HepG2 (cell line): ENCODE measurements around the gene COPZ1. TPM values are rescaled to one million over a fixed set of nuclear protein-coding genes. Genes with fewer than 3 reads are reported as not detected.

Source experiments
- ATAC-seq: fragments of 200-7000 bp; cut with Tn5 transposase; 3 replicates; pipeline ENCODE4 v1.9.1; 2020; ENCODE audit warnings: mild to moderate bottlenecking, moderate library complexity
- BruUV-seq: library from RNA; stranded (reverse); fragments of 400-500 nt; replicated peaks from 2 replicates; lab custom pipeline; 2021; lab: Mats Ljungman, UMichigan
- CTCF ChIA-PET: fragments of 300-600 bp; formaldehyde crosslinking; extraction: SDS; loops from one replicate; lab custom pipeline; 2021; ENCODE audit warnings: low total read pairs, inconsistent platforms, low intra/inter-chr PET ratio; lab: Yijun Ruan, JAX
- POLR2A ChIA-PET: fragments of 350-600 bp; sonication (Branson Sonifier 250); formaldehyde crosslinking; loops from one replicate; lab custom pipeline; 2020; ENCODE audit warnings: antibody characterized with exemption, inconsistent platforms; lab: Yijun Ruan, JAX
- DNase-seq: peaks from one replicate; pipeline ENCODE4 v3.0.0-alpha.2; 2015; ENCODE audit warnings: low spot score
- FAIRE-seq: peaks from 3 replicates; lab custom pipeline; 2011; peaks lifted over from hg19 to GRCh38; lab: Jason Lieb, UNC
- H2AFZ ChIP-seq: one replicate; pipeline ENCODE4 v1.6.1; 2011; ENCODE audit warnings: low read length, inconsistent platforms
- H3K27ac ChIP-seq: fragments of 300-600 bp; 3 replicates; pipeline ENCODE4 v1.8.0; 2011; ENCODE audit warnings: mixed run types, mild to moderate bottlenecking, mixed read lengths, low read length, inconsistent platforms; ENCODE audit not compliant: insufficient read depth; ENCODE audit errors: extremely low read length
- H3K27me3 ChIP-seq, 2 experiments: fragments of 200-600 bp in 1 of 2; 2 replicates in 1 of 2; 3 replicates in 1 of 2; pipeline versions ENCODE4 v1.6.0 to v1.8.0; 2011; ENCODE audit warnings: low read length in 2 of 2, mild to moderate bottlenecking in 2 of 2, moderate library complexity in 2 of 2, inconsistent platforms in 1 of 2; ENCODE audit not compliant: insufficient read depth in 2 of 2, control insufficient read depth in 1 of 2
- H3K36me3 ChIP-seq, 2 experiments: fragments of 200-600 bp in 1 of 2; replicated peaks in 1 of 2; 2 replicates in 1 of 2; 3 replicates in 1 of 2; pipeline versions ENCODE4 v1.5.1 to v1.8.0; 2011; ENCODE audit warnings: low read length in 2 of 2, inconsistent platforms in 1 of 2; ENCODE audit not compliant: insufficient read depth in 2 of 2, control insufficient read depth in 1 of 2
- H3K4me1 ChIP-seq: 2 replicates; pipeline ENCODE4 v1.5.1; 2012; ENCODE audit warnings: low read length, inconsistent platforms; ENCODE audit not compliant: insufficient read depth
- H3K4me2 ChIP-seq: 2 replicates; pipeline ENCODE4 v1.6.0; 2011; ENCODE audit warnings: low read depth, low read length, inconsistent platforms
- H3K4me3 ChIP-seq, 3 experiments: fragments of 200-600 bp in 1 of 3; sonication (generic), shearing (Covaris generic) in 1 of 3; replicated peaks in 1 of 3; 2 replicates each; pipeline ENCODE4 v1.5.1; 2011 to 2016; ENCODE audit warnings: low read length in 3 of 3, inconsistent platforms in 2 of 3, low read depth in 2 of 3, mild to moderate bottlenecking in 2 of 3, control low read depth in 1 of 3, mixed read lengths in 1 of 3; ENCODE audit not compliant: insufficient read depth in 1 of 3
- H3K79me2 ChIP-seq: one replicate; pipeline ENCODE4 v1.6.1; 2011; ENCODE audit warnings: low read length, inconsistent platforms; ENCODE audit not compliant: insufficient read depth
- H3K9ac ChIP-seq: 2 replicates; pipeline ENCODE4 v1.6.0; 2011; ENCODE audit warnings: mild to moderate bottlenecking, low read depth, low read length, inconsistent platforms; ENCODE audit not compliant: insufficient read depth
- H3K9me3 ChIP-seq: 2 replicates; pipeline ENCODE4 v1.5.1; 2012; ENCODE audit warnings: mild to moderate bottlenecking, low read length
- H4K20me1 ChIP-seq: 2 replicates; pipeline ENCODE4 v1.6.0; 2011; ENCODE audit warnings: inconsistent platforms, mild to moderate bottlenecking, low read length, moderate library complexity; ENCODE audit not compliant: insufficient read depth
- ARNT2 ChIP-seq: sonication (generic); formaldehyde crosslinking; IDR thresholded peaks from 2 replicates; pipeline ENCODE4 v1.8.0; 2022; ENCODE audit warnings: mild to moderate bottlenecking, low read depth, missing genetic modification reagents, moderate library complexity
- CBX1 ChIP-seq: IDR thresholded peaks from one replicate; pipeline ENCODE4 v1.6.1; 2016; ENCODE audit warnings: antibody characterized with exemption, low read depth
- CEBPB ChIP-seq: IDR thresholded peaks from 2 replicates; pipeline ENCODE4 v1.6.1; 2011; ENCODE audit warnings: low read depth, low read length, improper control_type of control experiment, borderline replicate concordance
- FOXO4 ChIP-seq: sonication (generic); formaldehyde crosslinking; conservative IDR thresholded peaks from 2 replicates; pipeline ENCODE4 v1.8.1; 2023; ENCODE audit warnings: missing genetic modification reagents
- HMGA1 ChIP-seq: sonication (generic); formaldehyde crosslinking; conservative IDR thresholded peaks from 2 replicates; pipeline ENCODE4 v1.4.0; 2020; ENCODE audit warnings: missing genetic modification reagents
- MLLT10 ChIP-seq: sonication (generic); formaldehyde crosslinking; IDR thresholded peaks from 2 replicates; pipeline ENCODE4 v1.4.0; 2020; ENCODE audit warnings: missing genetic modification reagents
- RFX3 ChIP-seq: IDR thresholded peaks from 2 replicates; pipeline ENCODE4 v1.6.1; 2016; ENCODE audit warnings: missing biosample characterization, missing genetic modification reagents
- TFAP4 ChIP-seq: sonication (generic); IDR thresholded peaks from 2 replicates; pipeline ENCODE4 v1.6.1; 2016; ENCODE audit warnings: low read depth, borderline replicate concordance
- ZBTB10 ChIP-seq: sonication (generic); formaldehyde crosslinking; IDR thresholded peaks from 2 replicates; pipeline ENCODE4 v1.4.0; 2020; ENCODE audit warnings: missing genetic modification reagents, borderline replicate concordance
- ZNF235 ChIP-seq: sonication (generic); formaldehyde crosslinking; IDR thresholded peaks from 2 replicates; pipeline ENCODE4 v1.8.1; 2023; ENCODE audit warnings: mild to moderate bottlenecking, missing genetic modification reagents, borderline replicate concordance
- in situ Hi-C: cut with HindIII; loops from 2 replicates; pipeline ENCODE4 v1.10.0; 2017; ENCODE audit warnings: low pct_unique_long_range_greater_than_20kb; ENCODE audit not compliant: extremely low pct_ligation_motif_present
- intact Hi-C: fragments of 100-400 bp; cut with micrococcal nuclease; formaldehyde crosslinking; loops from one replicate; pipeline ENCODE4 v1.10.0; 2022; ENCODE audit not compliant: unreplicated experiment
- polyA plus RNA-seq, 8 experiments: library from polyadenylated mRNA; depleted of rRNA in 3 of 8; stranded (reverse) in 7 of 8; unstranded in 1 of 8; fragments of >200 nt; fragmentation: Illumina TruSeq in 4 of 8; extraction: Trizol in 4 of 8; gene quantifications; 2 replicates each; pipeline versions ENCODE4 v1.2.1 to v1.2.3, GENCODE V29; 2011 to 2016; ENCODE audit warnings: low read depth in 4 of 8, missing spikeins in 1 of 8, mixed read lengths in 1 of 8; ENCODE audit not compliant: insufficient read depth in 1 of 8
- total RNA-seq, 5 experiments: library from RNA; depleted of rRNA; stranded (reverse); fragments of >200 nt; fragmentation: Illumina TruSeq; extraction: Trizol; gene quantifications; 2 replicates each; pipeline ENCODE4 v1.2.3, GENCODE V29; 2016; ENCODE audit warnings: low read depth in 1 of 5
- TF ChIP-seq, protein P1 (sequence below): sonication (generic); formaldehyde crosslinking; IDR thresholded peaks from 2 replicates; pipeline ENCODE4 v1.5.0; 2020; ENCODE audit warnings: missing genetic modification reagents, mild to moderate bottlenecking, borderline replicate concordance
- TF ChIP-seq, protein P2 (sequence below): sonication (generic); formaldehyde crosslinking; IDR thresholded peaks from 2 replicates; pipeline ENCODE4 v1.5.1; 2020; ENCODE audit warnings: missing genetic modification reagents, mild to moderate bottlenecking, borderline replicate concordance

Gene COPZ1
- total and polyA plus RNA-seq, 2 of the 13 experiments (the other 11 are each of a cell fraction or from before 2014, with no cell fraction given), result 125 to 184 TPM

DNA sequence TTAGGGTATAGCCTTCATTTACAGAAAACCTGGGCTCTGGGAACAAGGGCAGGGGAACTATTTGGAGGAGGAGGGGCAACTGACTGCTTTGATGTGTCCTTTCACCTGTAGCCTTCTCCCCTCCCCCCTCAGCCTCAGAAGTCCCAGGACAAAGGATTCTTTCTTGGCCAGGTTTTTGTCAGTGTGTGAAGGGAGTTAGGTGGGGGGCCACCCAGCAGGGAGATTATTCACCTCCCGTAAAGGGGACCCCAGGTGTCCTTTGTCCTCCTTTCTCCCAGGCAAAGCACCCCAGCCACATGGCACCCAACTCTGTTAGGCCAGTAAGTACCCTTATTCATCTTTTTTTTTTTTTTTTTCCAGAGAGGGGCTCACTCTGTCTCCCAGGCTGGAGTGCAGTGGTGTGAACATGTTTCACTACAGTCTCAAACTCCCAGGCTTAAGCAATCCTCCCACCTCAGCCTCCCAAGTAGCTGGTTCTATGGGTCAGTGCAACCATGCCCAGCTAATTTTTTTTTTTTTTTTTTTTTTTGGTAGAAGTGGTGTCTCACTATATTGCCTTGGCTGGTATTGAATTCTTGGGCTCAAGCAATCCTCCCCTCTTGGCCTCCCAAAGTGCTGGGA is 23.4 kb upstream of the COPZ1 start (continued):
- TF ChIP-seq ZBTB10 (peak; percentile 82; the same call in 1 of the 2 replicates), ARNT2 (0 out of 2 replicates have a peak, but pooled peaks have one; percentile 20), CBX1 (peak; percentile 6), TFAP4 (peak; percentile 60; the same call in 1 of the 2 replicates)
- TF ChIP-seq, protein P1, sequence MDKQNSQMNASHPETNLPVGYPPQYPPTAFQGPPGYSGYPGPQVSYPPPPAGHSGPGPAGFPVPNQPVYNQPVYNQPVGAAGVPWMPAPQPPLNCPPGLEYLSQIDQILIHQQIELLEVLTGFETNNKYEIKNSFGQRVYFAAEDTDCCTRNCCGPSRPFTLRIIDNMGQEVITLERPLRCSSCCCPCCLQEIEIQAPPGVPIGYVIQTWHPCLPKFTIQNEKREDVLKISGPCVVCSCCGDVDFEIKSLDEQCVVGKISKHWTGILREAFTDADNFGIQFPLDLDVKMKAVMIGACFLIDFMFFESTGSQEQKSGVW (CRISPR knock-in tag), result no peak

DNA sequence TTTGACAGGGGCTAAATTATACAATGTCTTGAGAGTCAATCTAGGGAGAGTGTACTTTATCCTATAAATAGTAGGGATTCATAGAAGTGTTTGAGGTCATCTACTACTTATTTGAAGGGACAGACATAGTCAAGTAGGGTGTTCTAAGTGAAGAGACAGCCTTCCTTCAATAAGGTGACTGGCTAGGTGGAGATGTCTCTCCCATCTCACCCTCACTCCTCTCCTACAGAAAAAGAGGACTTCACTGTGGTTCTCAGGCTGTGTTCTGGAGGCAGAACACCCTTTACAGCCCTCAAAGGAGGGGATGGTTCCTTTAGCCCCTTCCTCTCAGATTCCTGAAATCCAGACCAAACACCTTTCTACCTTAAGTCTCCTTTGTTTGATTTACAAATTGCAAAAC is 21.3 kb upstream of the COPZ1 start:
- CTCF ChIA-PET, result no interaction called here
- Histone ChIP-seq H3K4me3 (peak overlapping the region in 1 of 3 experiments; percentile 35; a peak in 1 of 6 replicates), H4K20me1 (no peaks in the 10 kb centered on the region), H3K36me3 (no peaks in the 10 kb centered on the region), H3K9me3 (no peaks in the 10 kb centered on the region), H3K79me2 (peaks cover 4% of the 10 kb centered on the region), H3K9ac (peak overlapping the region; percentile 19), H3K27me3 (no peaks in the 10 kb centered on the region), H3K4me2 (peak overlapping the region; percentile 63), H3K27ac (no peak overlapping the region), H3K4me1 (peaks cover 79% of the 10 kb centered on the region), H2AFZ (peak overlapping the region; percentile 69)
- no TSS peak for BruUV-seq
- no peak for FAIRE-seq
- POLR2A ChIA-PET, result interaction anchor here (1.0 to 1.4 kb wide), 4 partner anchors 10 to 23 kb away, joined by 6 to 10 read pairs (median 8); partner anchors contain the start of genes CBX5, COPZ1 and HNRNPA1
- intact Hi-C loops, result no loop called here
- ATAC-seq, result no peak
- DNase-seq, result no peak
- in situ Hi-C loops, result no loop called here
- TF ChIP-seq, protein P2, sequence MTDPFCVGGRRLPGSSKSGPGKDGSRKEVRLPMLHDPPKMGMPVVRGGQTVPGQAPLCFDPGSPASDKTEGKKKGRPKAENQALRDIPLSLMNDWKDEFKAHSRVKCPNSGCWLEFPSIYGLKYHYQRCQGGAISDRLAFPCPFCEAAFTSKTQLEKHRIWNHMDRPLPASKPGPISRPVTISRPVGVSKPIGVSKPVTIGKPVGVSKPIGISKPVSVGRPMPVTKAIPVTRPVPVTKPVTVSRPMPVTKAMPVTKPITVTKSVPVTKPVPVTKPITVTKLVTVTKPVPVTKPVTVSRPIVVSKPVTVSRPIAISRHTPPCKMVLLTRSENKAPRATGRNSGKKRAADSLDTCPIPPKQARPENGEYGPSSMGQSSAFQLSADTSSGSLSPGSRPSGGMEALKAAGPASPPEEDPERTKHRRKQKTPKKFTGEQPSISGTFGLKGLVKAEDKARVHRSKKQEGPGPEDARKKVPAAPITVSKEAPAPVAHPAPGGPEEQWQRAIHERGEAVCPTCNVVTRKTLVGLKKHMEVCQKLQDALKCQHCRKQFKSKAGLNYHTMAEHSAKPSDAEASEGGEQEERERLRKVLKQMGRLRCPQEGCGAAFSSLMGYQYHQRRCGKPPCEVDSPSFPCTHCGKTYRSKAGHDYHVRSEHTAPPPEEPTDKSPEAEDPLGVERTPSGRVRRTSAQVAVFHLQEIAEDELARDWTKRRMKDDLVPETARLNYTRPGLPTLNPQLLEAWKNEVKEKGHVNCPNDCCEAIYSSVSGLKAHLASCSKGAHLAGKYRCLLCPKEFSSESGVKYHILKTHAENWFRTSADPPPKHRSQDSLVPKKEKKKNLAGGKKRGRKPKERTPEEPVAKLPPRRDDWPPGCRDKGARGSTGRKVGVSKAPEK (CRISPR knock-in tag), result no peak
- no peak for TF ChIP-seq ZNF235 (CRISPR knock-in tag)
- TF ChIP-seq HMGA1, result no peak
- no peak for TF ChIP-seq MLLT10 (CRISPR knock-in tag)
- TF ChIP-seq CEBPB, result no peak
- no peak for TF ChIP-seq RFX3 (CRISPR knock-in tag)
- TF ChIP-seq FOXO4 (CRISPR knock-in tag), result 0 out of 2 replicates have a peak, but pooled peaks have one; percentile 57
